Liver (tissue), 9 donors: ENCODE results near the gene DUS4L. TPM values are rescaled to one million over a fixed set of nuclear protein-coding genes. Genes with fewer than 3 reads are reported as not detected.

ENCODE experiments used
- DNase-seq: peaks from one replicate; pipeline ENCODE4 v3.0.0-alpha.2; 2017; ENCODE audit warnings: low spot score
- H3K27ac ChIP-seq, 2 donors: one replicate each; pipeline ENCODE4 v1.7.0; 2013; ENCODE audit warnings: inconsistent platforms in 2 of 2, low read length in 2 of 2, control low read depth in 1 of 2, low read depth in 1 of 2, mild to moderate bottlenecking in 1 of 2
- H3K27me3 ChIP-seq, 4 donors: one replicate each; pipeline versions ENCODE4 v1.6.1 to v1.7.0; 2013; ENCODE audit warnings: low read length in 3 of 4, inconsistent platforms in 1 of 4, mild to moderate bottlenecking in 1 of 4, moderate library complexity in 1 of 4; ENCODE audit not compliant: control insufficient read depth in 4 of 4, insufficient read depth in 4 of 4
- H3K36me3 ChIP-seq, 4 donors: one replicate each; pipeline versions ENCODE4 v1.6.1 to v1.7.0; 2013; ENCODE audit warnings: low read length in 3 of 4, mild to moderate bottlenecking in 3 of 4, low read depth in 1 of 4, moderate library complexity in 1 of 4; ENCODE audit not compliant: control insufficient read depth in 4 of 4, insufficient read depth in 3 of 4
- H3K4me1 ChIP-seq, 4 donors: one replicate each; pipeline versions ENCODE4 v1.6.1 to v1.7.0; 2013; ENCODE audit warnings: low read length in 3 of 4, mild to moderate bottlenecking in 3 of 4, moderate library complexity in 1 of 4; ENCODE audit not compliant: control insufficient read depth in 4 of 4, insufficient read depth in 4 of 4
- H3K4me3 ChIP-seq, 3 donors: one replicate each; pipeline versions ENCODE4 v1.6.1 to v1.7.0; 2013; ENCODE audit warnings: low read length in 3 of 3, control low read depth in 1 of 3, low read depth in 1 of 3, mild to moderate bottlenecking in 1 of 3
- H3K9ac ChIP-seq, 2 donors: one replicate each; pipeline ENCODE4 v1.7.0; 2013; ENCODE audit warnings: low read length in 2 of 2, mild to moderate bottlenecking in 2 of 2, moderate library complexity in 2 of 2, control low read depth in 1 of 2, low read depth in 1 of 2
- H3K9me3 ChIP-seq, 4 donors: one replicate each; pipeline versions ENCODE4 v1.6.1 to v1.7.0; 2013; ENCODE audit warnings: low read length in 3 of 4; ENCODE audit not compliant: control insufficient read depth in 4 of 4
- EGR1 ChIP-seq, 2 donors: IDR thresholded peaks; 2 replicates each; pipeline ENCODE4 v1.6.1; 2016 to 2018; ENCODE audit warnings: antibody characterized with exemption in 2 of 2, low read depth in 2 of 2
- FOXA2 ChIP-seq: IDR thresholded peaks from 2 replicates; pipeline ENCODE4 v1.6.1; 2016; ENCODE audit warnings: antibody characterized with exemption
- HNF4A ChIP-seq, 2 donors: conservative IDR thresholded peaks; 2 replicates each; pipeline ENCODE4 v1.6.1; 2016; ENCODE audit warnings: antibody characterized with exemption in 2 of 2, mild to moderate bottlenecking in 2 of 2
- HNF4G ChIP-seq: IDR thresholded peaks from 2 replicates; pipeline ENCODE4 v1.6.1; 2016; ENCODE audit warnings: antibody characterized with exemption
- JUND ChIP-seq, 2 donors: IDR thresholded peaks; 2 replicates each; pipeline ENCODE4 v1.6.1; 2016; ENCODE audit warnings: antibody characterized with exemption in 2 of 2
- NR2F2 ChIP-seq: IDR thresholded peaks from 2 replicates; pipeline ENCODE4 v1.6.1; 2016; ENCODE audit warnings: antibody characterized with exemption
- RAD21 ChIP-seq, 2 donors: IDR thresholded peaks; 2 replicates each; pipeline ENCODE4 v1.6.1; 2016; ENCODE audit warnings: antibody characterized with exemption in 2 of 2, mild to moderate bottlenecking in 2 of 2
- RXRA ChIP-seq, 2 donors: IDR thresholded peaks; 2 replicates each; pipeline ENCODE4 v1.6.1; 2017 to 2018; ENCODE audit warnings: antibody characterized with exemption in 2 of 2, mild to moderate bottlenecking in 1 of 2
- SP1 ChIP-seq: IDR thresholded peaks from 2 replicates; pipeline ENCODE4 v1.6.1; 2018; ENCODE audit warnings: antibody characterized with exemption, mild to moderate bottlenecking
- TAF1 ChIP-seq: conservative IDR thresholded peaks from 2 replicates; pipeline ENCODE4 v1.6.1; 2016; ENCODE audit warnings: antibody characterized with exemption, mild to moderate bottlenecking
- WGBS: extraction: QIAGEN DNeasy Blood & Tissue Kit; methylation state at CpG from one replicate; pipeline ENCODE4 v1.1.7; 2013; 5-methylcytosine and 5-hydroxymethylcytosine counted together
- polyA plus RNA-seq, 2 donors: library from polyadenylated mRNA; stranded (reverse) in 1 of 2; unstranded in 1 of 2; fragments of 200-250 nt in 1 of 2; fragments of >200 nt in 1 of 2; fragmentation: Nextera tagmentation in 1 of 2; extraction: Ambion mirVana in 1 of 2; gene quantifications; one replicate each; pipeline versions ENCODE4 v1.2.1 to v1.2.3, GENCODE V29; 2013 to 2015
- total RNA-seq, 2 donors: library from RNA; depleted of rRNA; stranded (reverse); fragments of >200 nt; gene quantifications; one replicate each; pipeline ENCODE4 v1.2.3, GENCODE V29; 2014
- TF ChIP-seq, protein P1 (sequence below): IDR thresholded peaks from 2 replicates; pipeline ENCODE4 v1.6.1; 2016; ENCODE audit warnings: antibody characterized with exemption
- TF ChIP-seq, protein P2 (sequence below): IDR thresholded peaks from 2 replicates; pipeline ENCODE4 v1.6.1; 2016; ENCODE audit warnings: antibody characterized with exemption
- TF ChIP-seq, protein P3 (sequence below): IDR thresholded peaks from 2 replicates; pipeline ENCODE4 v1.6.1; 2016; ENCODE audit warnings: antibody characterized with exemption
- TF ChIP-seq, protein P4 (sequence below): fragments of 150-350 bp; IDR thresholded peaks from 2 replicates; pipeline ENCODE4 v1.5.1; 2017; ENCODE audit warnings: improper control_type of control experiment, low read depth, low read length; ENCODE audit not compliant: missing input control
- donor health status: healthy.
- donor health status: healthy.
- donor health status: healthy.
- donor health status: healthy.
- donor health status: healthy.

The DUS4L gene
- total and polyA plus RNA-seq, 4 donors = 1.9 to 5.3 (median 3.5) TPM

DNA sequence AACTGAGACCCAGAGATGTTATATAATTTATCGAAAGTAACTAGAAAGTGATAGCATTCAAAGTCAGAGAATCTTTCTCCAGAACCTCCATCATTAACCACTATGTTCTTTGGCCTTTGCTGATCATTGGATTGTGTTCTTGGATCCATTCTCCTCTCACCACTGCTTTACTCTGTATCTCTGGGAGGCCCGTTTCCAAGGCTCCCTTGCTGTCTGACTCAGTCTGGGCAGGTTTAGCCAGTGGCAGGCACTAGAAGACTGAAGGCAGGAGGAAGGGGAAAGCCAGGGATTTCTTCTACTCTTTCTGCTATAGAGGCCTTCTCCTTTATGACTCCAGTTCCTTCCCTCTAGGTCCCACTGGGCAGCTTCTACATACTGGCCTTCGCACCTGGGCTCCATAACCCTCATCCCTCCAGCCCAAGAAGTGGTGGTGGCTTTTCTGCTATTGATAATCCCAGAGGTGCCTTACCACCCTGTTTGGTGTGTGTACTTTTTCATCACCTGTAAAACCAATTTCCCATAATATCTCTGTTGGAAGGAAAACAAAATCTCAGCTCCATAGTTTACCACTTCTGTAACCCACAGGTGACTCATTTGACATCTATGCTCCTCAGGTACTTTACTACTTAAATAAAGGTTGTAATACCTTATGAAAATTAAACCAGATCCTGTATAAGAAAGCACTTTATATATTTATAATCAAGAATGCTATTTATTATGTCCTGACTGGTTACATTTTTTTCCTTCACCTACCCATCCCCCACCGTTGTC, 52.3 kb downstream of the DUS4L start:
- TF ChIP-seq SP1 (no peak), NR2F2 (no peak), JUND (IDR thresholded peaks at IDR 0.05) (no peak), HNF4A (conservative IDR thresholded peaks at IDR 0.05) (no peak), HNF4G (no peak), FOXA2 (no peak), RAD21 (IDR thresholded peaks at IDR 0.05) (no peak), RXRA (IDR thresholded peaks at IDR 0.05) (no peak), EGR1 (IDR thresholded peaks at IDR 0.05; ENCODE audit: low read depth in 2 of 2) (no peak), TAF1 (no peak)
- TF ChIP-seq, protein P1, sequence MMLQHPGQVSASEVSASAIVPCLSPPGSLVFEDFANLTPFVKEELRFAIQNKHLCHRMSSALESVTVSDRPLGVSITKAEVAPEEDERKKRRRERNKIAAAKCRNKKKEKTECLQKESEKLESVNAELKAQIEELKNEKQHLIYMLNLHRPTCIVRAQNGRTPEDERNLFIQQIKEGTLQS = no peak
- TF ChIP-seq, protein P2, sequence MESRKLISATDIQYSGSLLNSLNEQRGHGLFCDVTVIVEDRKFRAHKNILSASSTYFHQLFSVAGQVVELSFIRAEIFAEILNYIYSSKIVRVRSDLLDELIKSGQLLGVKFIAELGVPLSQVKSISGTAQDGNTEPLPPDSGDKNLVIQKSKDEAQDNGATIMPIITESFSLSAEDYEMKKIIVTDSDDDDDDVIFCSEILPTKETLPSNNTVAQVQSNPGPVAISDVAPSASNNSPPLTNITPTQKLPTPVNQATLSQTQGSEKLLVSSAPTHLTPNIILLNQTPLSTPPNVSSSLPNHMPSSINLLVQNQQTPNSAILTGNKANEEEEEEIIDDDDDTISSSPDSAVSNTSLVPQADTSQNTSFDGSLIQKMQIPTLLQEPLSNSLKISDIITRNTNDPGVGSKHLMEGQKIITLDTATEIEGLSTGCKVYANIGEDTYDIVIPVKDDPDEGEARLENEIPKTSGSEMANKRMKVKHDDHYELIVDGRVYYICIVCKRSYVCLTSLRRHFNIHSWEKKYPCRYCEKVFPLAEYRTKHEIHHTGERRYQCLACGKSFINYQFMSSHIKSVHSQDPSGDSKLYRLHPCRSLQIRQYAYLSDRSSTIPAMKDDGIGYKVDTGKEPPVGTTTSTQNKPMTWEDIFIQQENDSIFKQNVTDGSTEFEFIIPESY = no peak
- TF ChIP-seq, protein P3, sequence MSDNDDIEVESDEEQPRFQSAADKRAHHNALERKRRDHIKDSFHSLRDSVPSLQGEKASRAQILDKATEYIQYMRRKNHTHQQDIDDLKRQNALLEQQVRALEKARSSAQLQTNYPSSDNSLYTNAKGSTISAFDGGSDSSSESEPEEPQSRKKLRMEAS = no peak
- TF ChIP-seq, protein P4, sequence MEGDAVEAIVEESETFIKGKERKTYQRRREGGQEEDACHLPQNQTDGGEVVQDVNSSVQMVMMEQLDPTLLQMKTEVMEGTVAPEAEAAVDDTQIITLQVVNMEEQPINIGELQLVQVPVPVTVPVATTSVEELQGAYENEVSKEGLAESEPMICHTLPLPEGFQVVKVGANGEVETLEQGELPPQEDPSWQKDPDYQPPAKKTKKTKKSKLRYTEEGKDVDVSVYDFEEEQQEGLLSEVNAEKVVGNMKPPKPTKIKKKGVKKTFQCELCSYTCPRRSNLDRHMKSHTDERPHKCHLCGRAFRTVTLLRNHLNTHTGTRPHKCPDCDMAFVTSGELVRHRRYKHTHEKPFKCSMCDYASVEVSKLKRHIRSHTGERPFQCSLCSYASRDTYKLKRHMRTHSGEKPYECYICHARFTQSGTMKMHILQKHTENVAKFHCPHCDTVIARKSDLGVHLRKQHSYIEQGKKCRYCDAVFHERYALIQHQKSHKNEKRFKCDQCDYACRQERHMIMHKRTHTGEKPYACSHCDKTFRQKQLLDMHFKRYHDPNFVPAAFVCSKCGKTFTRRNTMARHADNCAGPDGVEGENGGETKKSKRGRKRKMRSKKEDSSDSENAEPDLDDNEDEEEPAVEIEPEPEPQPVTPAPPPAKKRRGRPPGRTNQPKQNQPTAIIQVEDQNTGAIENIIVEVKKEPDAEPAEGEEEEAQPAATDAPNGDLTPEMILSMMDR = no peak
- DNase-seq = no peak
- peaks cover 1 to 7% (median 5%) of the 10 kb centered on the region in 4 donors for H3K36me3 ChIP-seq
- H3K4me3 ChIP-seq = no peak overlapping the region
- H3K9me3 ChIP-seq = no peaks in the 10 kb centered on the region
- no peaks in the 10 kb centered on the region for H3K27me3 ChIP-seq
- 97% methylated on average over 4 of the region's 4 CpGs for WGBS
- H3K27ac ChIP-seq = no peak overlapping the region
- H3K9ac ChIP-seq = no peak overlapping the region
- no peaks in the 10 kb centered on the region for H3K4me1 ChIP-seq

DNA sequence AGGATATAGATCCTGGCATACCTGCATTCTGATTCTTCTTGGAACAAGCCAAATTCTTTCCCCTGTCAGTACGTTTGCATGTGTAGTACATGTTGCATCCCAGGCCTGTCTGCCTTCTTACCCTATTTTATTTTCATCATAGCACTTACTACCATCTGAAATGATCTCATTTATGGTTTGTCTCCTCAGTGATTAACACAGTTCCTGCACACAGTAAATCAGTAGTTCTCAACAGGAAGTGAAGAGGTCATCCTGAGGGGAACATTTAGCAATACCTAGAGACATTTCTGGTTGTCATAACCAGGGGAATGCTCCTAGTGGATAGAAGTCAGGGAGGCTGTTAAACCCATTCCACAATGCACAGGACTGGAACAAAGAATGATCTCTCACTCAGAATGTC, 58.7 kb downstream of the DUS4L start:
- DNase-seq = no peak
- WGBS = 76% methylated on average over 1 of the region's 1 CpG
- H3K9me3 ChIP-seq = no peaks in the 10 kb centered on the region
- H3K4me1 ChIP-seq = no peaks in the 10 kb centered on the region
- peak; percentile 28 for TF ChIP-seq NR2F2
- TF ChIP-seq, protein P2 = no peak
- TF ChIP-seq, protein P3 = no peak
- peak; percentile 20 to 31 for TF ChIP-seq RXRA (IDR thresholded peaks at IDR 0.05)
- peaks cover 0 to 3% (median 2%) of the 10 kb centered on the region in 4 donors for H3K36me3 ChIP-seq
- no peak overlapping the region for H3K4me3 ChIP-seq
- H3K27ac ChIP-seq = no peak overlapping the region
- no peak overlapping the region for H3K9ac ChIP-seq
- no peaks in the 10 kb centered on the region for H3K27me3 ChIP-seq
